CD4-positive, alpha-beta T cell treated with Interleukin-17A for 1 hour (primary cell): ENCODE measurements around the gene CXCR3.
"Not testable (repeated sequence)": the region's sequence is repeated elsewhere in the genome, so short reads cannot be mapped to it uniquely, and the experiment has no call there.

Experiments
- DNase-seq: peaks from one replicate; pipeline ENCODE4 v3.0.0-alpha.2; 2020

Gene CXCR3

GRCh38 chrX:71618303-71618721 lies at the start of gene CXCR3:
Gene CXCR3 (minus strand): TSS chrX:71618511. CDS start chrX:71618449, 62 bp downstream.
- DNase-seq = peak; percentile 60

- DNase-seq = no peak
These were observed 49.3 kb upstream of the CXCR3 start, which contains the start of gene LOC101059915 for GRCh38 chrX:71667328-71668247. Gene LOC101059915 (plus strand): TSS chrX:71667546.

- DNase-seq = no peak
These were observed 48.2 kb upstream of the CXCR3 start for GRCh38 chrX:71666240-71667223.

GRCh38 chrX:71665747-71666146 lies 47.4 kb upstream of the CXCR3 start:
- DNase-seq = no peak

GRCh38 chrX:71664889-71665491 lies 46.7 kb upstream of the CXCR3 start:
- no peak for DNase-seq

- DNase-seq = not testable (repeated sequence)
These were observed 45.9 kb upstream of the CXCR3 start for GRCh38 chrX:71664202-71664601.

- DNase-seq = peak; percentile 48
These were observed 44.9 kb upstream of the CXCR3 start for GRCh38 chrX:71663238-71663637.

- peak; percentile 19 for DNase-seq
These were observed 44.3 kb upstream of the CXCR3 start for GRCh38 chrX:71662654-71663053.

GRCh38 chrX:71661919-71662318 lies 43.6 kb upstream of the CXCR3 start:
- DNase-seq = no peak

- DNase-seq = no peak
These were observed 42.5 kb upstream of the CXCR3 start for GRCh38 chrX:71660562-71661416.

GRCh38 chrX:71659959-71660358 lies 41.6 kb upstream of the CXCR3 start:
- DNase-seq = no peak

GRCh38 chrX:71659342-71659741 lies 41.0 kb upstream of the CXCR3 start:
- DNase-seq = no peak

GRCh38 chrX:71657267-71657666 lies 39.0 kb upstream of the CXCR3 start:
- no peak for DNase-seq

GRCh38 chrX:71653344-71653743 lies 35.0 kb upstream of the CXCR3 start:
- no peak for DNase-seq

GRCh38 chrX:71652405-71652804 lies 34.1 kb upstream of the CXCR3 start:
- DNase-seq = peak; percentile 73

- DNase-seq = peak; percentile 57
These were observed 32.1 kb upstream of the CXCR3 start for GRCh38 chrX:71650333-71650969.

- not testable (repeated sequence) for DNase-seq
These were observed 26.1 kb upstream of the CXCR3 start for GRCh38 chrX:71644406-71644805.

- peak; percentile 43 for DNase-seq
These were observed 21.7 kb upstream of the CXCR3 start for GRCh38 chrX:71640002-71640401.

- DNase-seq = no peak
These were observed 20.1 kb upstream of the CXCR3 start for GRCh38 chrX:71638409-71638808.

- no peak for DNase-seq
These were observed 19.5 kb upstream of the CXCR3 start for GRCh38 chrX:71637848-71638247.

- DNase-seq = no peak
These were observed 18.9 kb upstream of the CXCR3 start for GRCh38 chrX:71637253-71637618.
